ENCODE data around the gene CFAP100. TPM values are rescaled to one million over a fixed set of nuclear protein-coding genes. Genes with fewer than 3 reads are reported as not detected.

The CFAP100 gene
- total RNA-seq, 4 donors from 2014 or later = 6.1 TPM; not detected in 3

- H3K9me3 ChIP-seq = no peaks in the 10 kb centered on the region
- H3K4me3 ChIP-seq = no peak overlapping the region
- WGBS, 2 donors = 86 to 87% methylated on average over 15 of the region's 15 CpGs
- no peak overlapping the region for H3K27ac ChIP-seq
- no peak for DNase-seq (ENCODE audit: low spot score in 2 of 2)
- H3K4me1 ChIP-seq = no peaks in the 10 kb centered on the region
- no peak for TF ChIP-seq EP300 (IDR thresholded peaks at IDR 0.05)
- TF ChIP-seq POLR2A (IDR thresholded peaks at IDR 0.05) = no peak
- no peak for TF ChIP-seq CTCF (IDR thresholded peaks at IDR 0.05)
- no peaks in the 10 kb centered on the region for H3K27me3 ChIP-seq
- H3K36me3 ChIP-seq = peaks cover 0 to 78% (median 0%) of the 10 kb centered on the region in 3 donors
These were observed 44.7 kb downstream of the CFAP100 start for GRCh38 chr3:126439346-126439967.

- no peak for TF ChIP-seq EP300 (IDR thresholded peaks at IDR 0.05)
- Histone ChIP-seq H3K9me3 (no peaks in the 10 kb centered on the region), H3K4me1 (no peaks in the 10 kb centered on the region), H3K36me3 (peaks cover 0 to 78% (median 0%) of the 10 kb centered on the region in 3 donors), H3K27ac (no peak overlapping the region), H3K4me3 (no peak overlapping the region), H3K27me3 (no peaks in the 10 kb centered on the region)
- DNase-seq (ENCODE audit: low spot score in 2 of 2) = no peak
- 92 to 96% methylated on average over 12 of the region's 12 CpGs for WGBS, 2 donors
These were observed 45.4 kb downstream of the CFAP100 start for GRCh38 chr3:126439968-126440708.

- H3K36me3 ChIP-seq = peaks cover 0 to 78% (median 0%) of the 10 kb centered on the region in 3 donors
- no peak for DNase-seq (ENCODE audit: low spot score in 2 of 2)
- TF ChIP-seq POLR2A (IDR thresholded peaks at IDR 0.05) (no peak), EP300 (IDR thresholded peaks at IDR 0.05) (no peak), CTCF (IDR thresholded peaks at IDR 0.05) (no peak)
These were observed 45.9 kb downstream of the CFAP100 start for GRCh38 chr3:126440709-126440995.

GRCh38 chr3:126441256-126441880, 46.7 kb downstream of the CFAP100 start:
- H3K4me1 ChIP-seq = no peaks in the 10 kb centered on the region
- TF ChIP-seq EP300 (IDR thresholded peaks at IDR 0.05) = no peak
- no peak for TF ChIP-seq CTCF (IDR thresholded peaks at IDR 0.05)
- TF ChIP-seq POLR2A (IDR thresholded peaks at IDR 0.05) = no peak
- no peak overlapping the region for H3K4me3 ChIP-seq
- peaks cover 0 to 72% (median 0%) of the 10 kb centered on the region in 3 donors for H3K36me3 ChIP-seq
- no peak overlapping the region for H3K27ac ChIP-seq
- no peak for DNase-seq (ENCODE audit: low spot score in 2 of 2)
- H3K9me3 ChIP-seq = no peaks in the 10 kb centered on the region
- H3K27me3 ChIP-seq = no peaks in the 10 kb centered on the region
- WGBS, 2 donors = 84 to 85% methylated on average over 18 to 20 of the region's 20 CpGs

More at GRCh38 chr3:126440709-126440995, 45.9 kb downstream of the CFAP100 start:
- Histone ChIP-seq H3K9me3 (no peaks in the 10 kb centered on the region), H3K4me1 (no peaks in the 10 kb centered on the region), H3K27ac (no peak overlapping the region), H3K4me3 (no peak overlapping the region), H3K27me3 (no peaks in the 10 kb centered on the region)
- WGBS, 2 donors = 87 to 92% methylated on average over 9 of the region's 9 CpGs

- H3K36me3 ChIP-seq = peaks cover 0 to 64% (median 0%) of the 10 kb centered on the region in 3 donors
- DNase-seq (ENCODE audit: low spot score in 2 of 2) = no peak
- WGBS, 2 donors = 73 to 76% methylated on average over 13 of the region's 13 CpGs
These were observed 47.6 kb downstream of the CFAP100 start for GRCh38 chr3:126442094-126442855.

More at GRCh38 chr3:126442094-126442855, 47.6 kb downstream of the CFAP100 start:
- H3K9me3 ChIP-seq = no peaks in the 10 kb centered on the region
- TF ChIP-seq CTCF (IDR thresholded peaks at IDR 0.05) (no peak), EP300 (IDR thresholded peaks at IDR 0.05) (no peak), POLR2A (IDR thresholded peaks at IDR 0.05) (no peak)
- H3K4me1 ChIP-seq = no peaks in the 10 kb centered on the region
- no peak overlapping the region for H3K4me3 ChIP-seq
- no peaks in the 10 kb centered on the region for H3K27me3 ChIP-seq
- no peak overlapping the region for H3K27ac ChIP-seq

All from tibial nerve (tissue), 4 donors.